Measurements from ENCODE around the gene SLC1A2.

SLC1A2 gene

GRCh38 chr11:35419184-35419829, at the start of gene SLC1A2:
Gene SLC1A2 (minus strand): TSS chr11:35419558. CDS start chr11:35418966, 592 bp downstream.
- Histone ChIP-seq H3K4me1 (ENCODE audit: control insufficient read depth, insufficient read depth, low read length) (peaks cover 5% of the 10 kb centered on the region), H3K27me3 (ENCODE audit: control insufficient read depth, insufficient read depth, low read length) (peaks cover 76% of the 10 kb centered on the region), H3K36me3 (ENCODE audit: control insufficient read depth, insufficient read depth, low read length) (no peaks in the 10 kb centered on the region), H3K9ac (ENCODE audit: low read depth, low read length) (no peak within 1 kb of the TSS), H3K9me3 (ENCODE audit: control insufficient read depth, insufficient read depth, low read length) (no peaks in the 10 kb centered on the region), H3K4me3 (ENCODE audit: low read depth, low read length) (peak within 1 kb of the TSS; percentile 76)

- Histone ChIP-seq H3K27me3 (ENCODE audit: control insufficient read depth, insufficient read depth, low read length) (no peaks in the 10 kb centered on the region), H3K9ac (ENCODE audit: low read depth, low read length) (no peak overlapping the region), H3K4me1 (ENCODE audit: control insufficient read depth, insufficient read depth, low read length) (no peaks in the 10 kb centered on the region), H3K36me3 (ENCODE audit: control insufficient read depth, insufficient read depth, low read length) (peaks cover 2% of the 10 kb centered on the region), H3K9me3 (ENCODE audit: control insufficient read depth, insufficient read depth, low read length) (no peaks in the 10 kb centered on the region), H3K4me3 (ENCODE audit: low read depth, low read length) (no peak overlapping the region)
Observed at GRCh38 chr11:35466058-35466457, 46.7 kb upstream of the SLC1A2 start.

- Histone ChIP-seq H3K4me3 (ENCODE audit: low read depth, low read length) (no peak overlapping the region), H3K4me1 (ENCODE audit: control insufficient read depth, insufficient read depth, low read length) (no peaks in the 10 kb centered on the region), H3K27me3 (ENCODE audit: control insufficient read depth, insufficient read depth, low read length) (no peaks in the 10 kb centered on the region), H3K9me3 (ENCODE audit: control insufficient read depth, insufficient read depth, low read length) (no peaks in the 10 kb centered on the region), H3K9ac (ENCODE audit: low read depth, low read length) (no peak overlapping the region), H3K36me3 (ENCODE audit: control insufficient read depth, insufficient read depth, low read length) (peaks cover 2% of the 10 kb centered on the region)
Observed at GRCh38 chr11:35464308-35464707, 45.0 kb upstream of the SLC1A2 start.

- no peaks in the 10 kb centered on the region for H3K27me3 ChIP-seq (ENCODE audit: control insufficient read depth, insufficient read depth, low read length)
- no peaks in the 10 kb centered on the region for H3K9me3 ChIP-seq (ENCODE audit: control insufficient read depth, insufficient read depth, low read length)
- H3K36me3 ChIP-seq (ENCODE audit: control insufficient read depth, insufficient read depth, low read length), result peaks cover 2% of the 10 kb centered on the region
- H3K4me3 ChIP-seq (ENCODE audit: low read depth, low read length), result no peak overlapping the region
- H3K4me1 ChIP-seq (ENCODE audit: control insufficient read depth, insufficient read depth, low read length), result no peaks in the 10 kb centered on the region
- no peak overlapping the region for H3K9ac ChIP-seq (ENCODE audit: low read depth, low read length)
Observed at GRCh38 chr11:35463331-35463751, 44.0 kb upstream of the SLC1A2 start.

GRCh38 chr11:35461917-35462538, 42.7 kb upstream of the SLC1A2 start:
- Histone ChIP-seq H3K27me3 (ENCODE audit: control insufficient read depth, insufficient read depth, low read length) (no peaks in the 10 kb centered on the region), H3K9ac (ENCODE audit: low read depth, low read length) (no peak overlapping the region), H3K4me3 (ENCODE audit: low read depth, low read length) (no peak overlapping the region), H3K4me1 (ENCODE audit: control insufficient read depth, insufficient read depth, low read length) (no peaks in the 10 kb centered on the region), H3K9me3 (ENCODE audit: control insufficient read depth, insufficient read depth, low read length) (no peaks in the 10 kb centered on the region), H3K36me3 (ENCODE audit: control insufficient read depth, insufficient read depth, low read length) (peaks cover under 1% of the 10 kb centered on the region)

- no peak overlapping the region for H3K4me3 ChIP-seq (ENCODE audit: low read depth, low read length)
- H3K9ac ChIP-seq (ENCODE audit: low read depth, low read length), result no peak overlapping the region
- no peaks in the 10 kb centered on the region for H3K27me3 ChIP-seq (ENCODE audit: control insufficient read depth, insufficient read depth, low read length)
- H3K4me1 ChIP-seq (ENCODE audit: control insufficient read depth, insufficient read depth, low read length), result no peaks in the 10 kb centered on the region
- no peaks in the 10 kb centered on the region for H3K36me3 ChIP-seq (ENCODE audit: control insufficient read depth, insufficient read depth, low read length)
- H3K9me3 ChIP-seq (ENCODE audit: control insufficient read depth, insufficient read depth, low read length), result no peaks in the 10 kb centered on the region
Observed at GRCh38 chr11:35459489-35459888, 40.1 kb upstream of the SLC1A2 start.

- no peaks in the 10 kb centered on the region for H3K36me3 ChIP-seq (ENCODE audit: control insufficient read depth, insufficient read depth, low read length)
- no peak overlapping the region for H3K4me3 ChIP-seq (ENCODE audit: low read depth, low read length)
- no peaks in the 10 kb centered on the region for H3K27me3 ChIP-seq (ENCODE audit: control insufficient read depth, insufficient read depth, low read length)
- no peaks in the 10 kb centered on the region for H3K9me3 ChIP-seq (ENCODE audit: control insufficient read depth, insufficient read depth, low read length)
- no peak overlapping the region for H3K9ac ChIP-seq (ENCODE audit: low read depth, low read length)
- H3K4me1 ChIP-seq (ENCODE audit: control insufficient read depth, insufficient read depth, low read length), result no peaks in the 10 kb centered on the region
Observed at GRCh38 chr11:35458846-35459245, 39.5 kb upstream of the SLC1A2 start.

GRCh38 chr11:35454362-35454761, 35.0 kb upstream of the SLC1A2 start:
- no peaks in the 10 kb centered on the region for H3K36me3 ChIP-seq (ENCODE audit: control insufficient read depth, insufficient read depth, low read length)
- peaks cover 2% of the 10 kb centered on the region for H3K9me3 ChIP-seq (ENCODE audit: control insufficient read depth, insufficient read depth, low read length)
- no peak overlapping the region for H3K9ac ChIP-seq (ENCODE audit: low read depth, low read length)
- H3K4me3 ChIP-seq (ENCODE audit: low read depth, low read length), result no peak overlapping the region
- no peaks in the 10 kb centered on the region for H3K27me3 ChIP-seq (ENCODE audit: control insufficient read depth, insufficient read depth, low read length)
- no peaks in the 10 kb centered on the region for H3K4me1 ChIP-seq (ENCODE audit: control insufficient read depth, insufficient read depth, low read length)

- Histone ChIP-seq H3K4me1 (ENCODE audit: control insufficient read depth, insufficient read depth, low read length) (no peaks in the 10 kb centered on the region), H3K9me3 (ENCODE audit: control insufficient read depth, insufficient read depth, low read length) (no peaks in the 10 kb centered on the region), H3K9ac (ENCODE audit: low read depth, low read length) (no peak overlapping the region), H3K36me3 (ENCODE audit: control insufficient read depth, insufficient read depth, low read length) (peaks cover 2% of the 10 kb centered on the region), H3K4me3 (ENCODE audit: low read depth, low read length) (no peak overlapping the region), H3K27me3 (ENCODE audit: control insufficient read depth, insufficient read depth, low read length) (no peaks in the 10 kb centered on the region)
Observed at GRCh38 chr11:35436581-35437250, 17.4 kb upstream of the SLC1A2 start.

GRCh38 chr11:35433588-35433987, 14.2 kb upstream of the SLC1A2 start:
- no peaks in the 10 kb centered on the region for H3K27me3 ChIP-seq (ENCODE audit: control insufficient read depth, insufficient read depth, low read length)

GRCh38 chr11:35432464-35432863, 13.1 kb upstream of the SLC1A2 start:
- Histone ChIP-seq H3K9me3 (ENCODE audit: control insufficient read depth, insufficient read depth, low read length) (no peaks in the 10 kb centered on the region), H3K9ac (ENCODE audit: low read depth, low read length) (no peak overlapping the region), H3K4me3 (ENCODE audit: low read depth, low read length) (no peak overlapping the region), H3K4me1 (ENCODE audit: control insufficient read depth, insufficient read depth, low read length) (no peaks in the 10 kb centered on the region), H3K36me3 (ENCODE audit: control insufficient read depth, insufficient read depth, low read length) (peaks cover 2% of the 10 kb centered on the region), H3K27me3 (ENCODE audit: control insufficient read depth, insufficient read depth, low read length) (no peaks in the 10 kb centered on the region)

More at GRCh38 chr11:35433588-35433987, 14.2 kb upstream of the SLC1A2 start:
- Histone ChIP-seq H3K9ac (ENCODE audit: low read depth, low read length) (no peak overlapping the region), H3K4me1 (ENCODE audit: control insufficient read depth, insufficient read depth, low read length) (no peaks in the 10 kb centered on the region), H3K36me3 (ENCODE audit: control insufficient read depth, insufficient read depth, low read length) (peaks cover 2% of the 10 kb centered on the region), H3K9me3 (ENCODE audit: control insufficient read depth, insufficient read depth, low read length) (no peaks in the 10 kb centered on the region), H3K4me3 (ENCODE audit: low read depth, low read length) (no peak overlapping the region)

GRCh38 chr11:35427071-35427470, 7.7 kb upstream of the SLC1A2 start:
- Histone ChIP-seq H3K4me1 (ENCODE audit: control insufficient read depth, insufficient read depth, low read length) (no peaks in the 10 kb centered on the region), H3K9me3 (ENCODE audit: control insufficient read depth, insufficient read depth, low read length) (no peaks in the 10 kb centered on the region), H3K4me3 (ENCODE audit: low read depth, low read length) (no peak overlapping the region), H3K9ac (ENCODE audit: low read depth, low read length) (no peak overlapping the region), H3K27me3 (ENCODE audit: control insufficient read depth, insufficient read depth, low read length) (peaks cover 12% of the 10 kb centered on the region), H3K36me3 (ENCODE audit: control insufficient read depth, insufficient read depth, low read length) (no peaks in the 10 kb centered on the region)

Data from iPS-15b (cell line).